HG03439 (cell line): Measurements from ENCODE around the gene CAMK2B.
"Not testable (repeated sequence)": the region's sequence is repeated elsewhere in the genome, so short reads cannot be mapped to it uniquely, and the experiment has no call there.

Experiments
- ATAC-seq: cut with Tn5 transposase; IDR thresholded peaks from one replicate; pipeline ENCODE4 v1.9.1; 2021; ENCODE audit warnings: mild to moderate bottlenecking, moderate library complexity; ENCODE audit not compliant: unreplicated experiment

CAMK2B gene

DNA sequence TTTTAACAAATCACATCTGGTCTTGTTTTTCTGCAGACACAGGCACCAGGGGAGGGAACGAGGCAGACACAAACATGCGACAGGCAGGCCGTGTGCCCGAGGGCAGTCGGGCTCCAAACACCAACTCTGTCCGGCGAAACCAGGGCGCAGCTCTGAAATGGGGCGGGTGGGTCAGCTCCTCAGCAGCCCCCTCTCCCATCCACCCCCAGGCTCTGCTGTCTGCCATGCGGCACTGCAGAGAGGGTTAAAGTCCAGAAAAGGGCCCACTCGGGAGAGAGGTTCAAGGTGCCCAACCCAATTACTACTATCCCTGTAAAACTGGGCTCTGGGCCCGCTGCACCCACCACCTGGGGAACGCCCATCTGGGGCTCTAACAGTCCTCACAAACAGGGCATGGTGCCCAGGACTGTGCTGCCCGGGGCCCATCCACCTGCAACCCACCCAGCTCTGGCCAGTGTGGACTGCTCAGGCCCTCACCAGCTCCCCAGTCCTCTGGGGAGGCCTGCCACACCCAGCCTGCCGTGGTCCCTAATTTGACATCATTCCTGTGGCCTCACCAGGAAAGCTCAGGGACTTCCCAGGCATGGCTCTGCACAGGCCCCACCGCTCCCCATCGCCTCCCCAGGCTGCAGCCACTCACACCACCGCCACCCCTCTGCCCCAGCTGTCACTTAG is 105.9 kb downstream of the CAMK2B start:
- ATAC-seq, result no peak

DNA sequence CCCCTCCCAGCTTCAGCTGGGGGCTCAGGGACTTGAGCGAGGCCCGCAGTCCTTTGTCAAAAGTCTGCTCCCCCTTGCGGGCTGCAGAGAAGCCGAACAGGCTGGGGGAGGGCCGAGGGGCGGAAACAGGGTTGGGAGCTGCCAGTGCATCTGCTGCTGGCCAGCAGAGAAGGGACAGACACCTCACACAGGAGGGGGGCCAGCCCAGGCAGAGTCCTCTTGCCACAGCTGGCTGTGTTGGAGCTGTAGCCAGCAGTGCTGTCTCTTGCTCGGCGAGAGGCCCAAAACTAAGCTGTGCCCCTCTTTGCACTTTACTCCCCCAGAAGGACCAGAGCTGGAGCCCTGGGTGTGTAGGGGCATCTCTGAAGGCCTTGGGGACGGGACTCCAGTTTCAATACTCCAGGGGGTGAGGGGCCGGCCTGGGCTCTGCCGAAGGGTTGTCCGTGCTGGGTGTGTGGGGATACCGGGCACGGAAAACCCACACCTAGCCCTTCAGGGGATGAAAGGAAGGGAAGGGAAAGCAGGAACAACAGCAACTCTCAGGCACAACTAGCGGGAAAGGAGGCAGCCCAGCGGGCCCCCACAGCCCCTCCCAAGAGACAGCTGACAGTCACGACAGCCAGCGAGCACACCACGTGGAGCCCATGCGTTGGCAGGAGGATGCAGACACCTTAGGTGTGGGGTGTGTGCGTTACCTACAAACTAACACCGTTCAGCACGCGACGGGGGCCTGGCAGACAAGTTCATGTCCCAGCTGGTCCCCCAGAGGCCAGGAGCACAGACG is 106.8 kb downstream of the CAMK2B start:
- ATAC-seq, result no peak

DNA sequence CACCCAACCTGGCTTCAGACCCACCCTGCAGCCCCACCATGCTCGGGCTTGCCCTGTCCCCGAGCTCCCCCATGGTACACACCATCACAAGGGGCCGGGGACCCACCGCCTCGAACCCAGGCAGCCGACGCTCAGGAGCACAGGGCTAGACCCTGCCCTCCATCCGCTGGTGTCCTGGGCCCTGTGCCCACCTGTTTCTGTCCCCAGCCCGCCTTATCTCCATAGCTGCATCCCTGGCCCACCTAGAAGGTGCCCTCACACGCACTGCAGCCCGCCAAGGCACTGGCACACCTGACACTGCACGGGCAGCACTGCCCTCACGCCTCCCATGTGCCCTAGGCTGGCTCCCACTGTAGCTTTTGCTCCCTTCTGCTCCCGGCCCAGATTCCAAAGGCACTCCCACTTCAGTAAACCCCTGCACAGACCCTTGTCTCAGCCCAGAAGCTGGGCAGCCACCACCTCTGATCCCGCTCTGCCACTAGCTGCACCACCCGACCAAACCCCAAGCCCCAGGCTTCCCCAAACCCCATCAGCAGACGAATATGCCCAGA is 107.5 kb downstream of the CAMK2B start:
- ATAC-seq, result no peak

DNA sequence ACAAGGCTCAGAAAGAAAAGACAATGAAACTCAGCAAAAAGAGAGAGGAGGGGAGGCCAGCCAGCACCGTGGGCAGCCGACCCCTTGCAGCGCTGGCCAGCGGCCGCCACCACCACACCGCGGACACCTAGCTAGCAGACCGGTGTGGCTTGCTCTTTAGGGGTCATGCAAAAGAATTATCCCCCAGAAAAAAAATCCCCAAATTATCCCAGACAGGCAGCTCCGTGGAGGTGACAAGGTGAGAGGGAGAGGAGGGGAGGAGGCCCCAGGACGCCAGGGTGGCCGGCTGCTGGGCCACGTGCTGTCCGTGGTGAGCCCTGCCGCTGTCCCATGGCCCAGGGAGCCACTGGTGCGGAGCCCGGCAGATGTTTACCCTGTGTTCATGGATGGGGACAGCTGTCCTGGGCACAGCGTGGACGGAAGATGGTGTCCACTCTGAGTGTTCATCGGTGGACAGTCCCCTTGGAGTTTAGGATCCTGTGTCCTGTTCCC is 108.1 kb downstream of the CAMK2B start:
- no peak for ATAC-seq

DNA sequence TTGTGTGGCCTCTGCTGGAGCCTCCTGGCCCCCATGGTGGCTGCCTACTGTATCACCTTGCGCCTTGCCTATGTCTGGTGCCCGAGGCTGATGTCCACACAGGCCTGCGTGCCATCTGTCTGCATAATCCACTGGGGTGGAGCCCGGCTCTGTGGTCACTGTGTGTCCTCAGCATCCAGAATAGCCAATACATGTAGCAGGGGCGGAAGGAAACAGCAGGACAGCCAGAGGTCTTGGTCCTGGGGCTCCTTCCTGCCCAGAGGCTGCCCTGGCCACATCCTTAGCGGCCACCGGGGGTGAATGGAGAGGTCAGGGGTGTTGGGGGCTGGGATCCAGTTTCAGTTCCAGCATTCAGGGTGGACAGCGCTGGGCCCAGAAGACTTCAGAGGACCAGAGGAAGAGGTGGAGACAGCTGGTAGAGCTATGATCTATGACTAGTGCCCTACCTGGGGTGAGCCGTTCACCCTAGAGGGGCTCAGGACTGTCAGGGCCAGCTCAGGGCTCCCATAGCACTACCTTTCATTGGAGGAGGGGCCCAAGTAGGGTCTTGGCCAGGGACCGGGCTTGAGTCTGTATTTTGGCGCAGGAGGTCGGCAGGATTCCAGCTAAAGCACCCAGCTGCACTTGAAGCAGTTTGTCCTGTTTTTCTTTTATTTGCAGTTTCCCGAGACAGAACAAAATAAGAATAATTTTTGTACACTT is 108.7 kb downstream of the CAMK2B start:
- ATAC-seq, result no peak

DNA sequence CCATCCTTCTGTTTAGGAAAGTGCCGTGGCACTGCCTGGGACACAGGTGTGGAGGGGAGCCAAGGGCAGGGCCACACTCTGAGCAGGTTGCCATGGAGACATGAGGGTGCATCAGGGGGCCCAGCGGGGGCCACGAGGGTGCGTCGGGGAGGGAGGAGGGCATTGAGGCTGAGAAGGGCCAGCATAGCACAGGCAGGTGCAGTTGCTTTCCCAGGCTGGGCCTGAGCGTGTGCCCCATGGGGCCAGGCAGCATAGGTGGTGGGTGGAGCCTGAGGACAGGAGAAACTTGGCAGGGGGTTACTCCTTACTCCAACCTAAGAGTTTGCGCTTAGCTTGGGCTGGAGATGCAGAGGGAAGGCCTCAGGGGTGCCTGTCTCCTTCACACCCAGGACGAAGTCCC is 109.4 kb downstream of the CAMK2B start:
- ATAC-seq, result no peak

DNA sequence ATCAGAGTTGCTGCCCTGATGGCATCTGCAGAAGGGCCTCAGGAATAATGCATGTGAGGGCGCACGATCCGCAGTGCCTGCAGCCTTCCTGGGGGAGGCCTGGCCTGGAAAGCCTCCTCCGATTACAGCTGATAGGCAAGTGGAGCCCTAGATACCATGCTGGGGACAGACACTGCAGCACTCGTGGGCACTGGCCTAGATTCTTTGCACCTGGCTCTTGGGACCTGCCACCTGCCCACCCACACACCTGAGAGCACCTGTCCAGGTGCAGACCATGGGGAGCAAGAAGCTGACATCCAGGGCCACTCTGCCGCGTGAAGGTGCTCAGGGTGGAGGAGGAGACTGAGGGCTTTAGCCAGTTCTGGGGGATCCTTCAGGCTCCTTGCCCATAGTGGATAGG is 109.9 kb downstream of the CAMK2B start:
- ATAC-seq, result no peak

DNA sequence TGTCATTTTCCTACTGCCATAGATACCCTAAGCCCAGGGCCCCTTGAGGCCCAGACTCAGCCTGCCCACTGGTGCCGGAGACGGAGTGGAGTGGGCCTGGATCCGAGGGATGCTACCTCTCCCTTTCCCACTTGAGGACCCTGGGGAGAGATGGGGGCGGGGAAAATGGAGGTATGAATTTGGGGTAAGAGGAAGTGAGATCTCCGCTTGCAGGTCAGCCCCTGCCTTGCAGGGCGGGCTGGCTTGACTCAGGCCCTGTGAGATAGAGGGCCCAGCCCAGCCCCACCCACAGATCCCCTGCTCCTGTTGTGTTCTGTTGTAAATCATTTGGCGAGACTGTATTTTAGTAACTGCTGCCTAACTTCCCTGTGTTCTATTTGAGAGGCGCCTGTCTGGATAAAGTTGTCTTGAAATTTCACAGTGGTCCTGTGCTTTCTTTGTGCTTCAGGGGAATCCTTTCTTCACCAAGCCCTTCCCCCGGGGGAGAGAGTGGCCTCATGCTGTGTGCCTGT is 111.5 kb downstream of the CAMK2B start:
- ATAC-seq, result no peak

DNA sequence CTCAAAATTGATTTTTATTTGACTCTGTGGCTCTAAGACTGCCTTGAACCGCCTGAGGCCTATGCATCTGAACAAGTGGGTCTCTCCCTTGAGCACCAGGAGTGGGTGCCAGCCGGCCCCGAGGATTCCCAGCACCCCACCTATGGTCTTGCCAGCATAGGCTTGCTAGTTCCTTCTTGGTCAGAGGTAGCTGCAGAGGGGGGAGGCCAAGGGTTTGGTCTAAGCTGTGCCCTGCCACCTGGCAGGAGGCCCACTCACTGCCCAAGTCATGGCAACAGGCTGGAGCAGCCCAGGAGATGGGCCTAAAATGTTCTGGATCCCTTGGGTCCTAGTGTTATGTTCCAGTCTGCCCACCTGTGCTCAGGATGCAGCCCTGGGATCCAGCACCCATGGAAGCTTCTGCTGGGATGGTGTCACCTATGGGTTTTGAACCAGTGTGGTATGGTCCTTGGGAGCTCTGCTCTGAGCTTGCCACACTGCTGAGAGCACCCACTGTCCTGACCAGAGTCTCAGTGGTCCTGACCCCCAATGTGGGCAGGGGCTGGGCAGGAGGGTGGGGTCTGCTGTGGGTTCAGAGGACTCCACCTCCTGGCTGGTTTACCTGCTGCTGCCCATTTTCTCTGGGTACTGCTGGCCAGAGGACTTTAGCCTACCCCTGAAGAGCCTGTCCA is 112.1 kb downstream of the CAMK2B start:
- no peak for ATAC-seq

DNA sequence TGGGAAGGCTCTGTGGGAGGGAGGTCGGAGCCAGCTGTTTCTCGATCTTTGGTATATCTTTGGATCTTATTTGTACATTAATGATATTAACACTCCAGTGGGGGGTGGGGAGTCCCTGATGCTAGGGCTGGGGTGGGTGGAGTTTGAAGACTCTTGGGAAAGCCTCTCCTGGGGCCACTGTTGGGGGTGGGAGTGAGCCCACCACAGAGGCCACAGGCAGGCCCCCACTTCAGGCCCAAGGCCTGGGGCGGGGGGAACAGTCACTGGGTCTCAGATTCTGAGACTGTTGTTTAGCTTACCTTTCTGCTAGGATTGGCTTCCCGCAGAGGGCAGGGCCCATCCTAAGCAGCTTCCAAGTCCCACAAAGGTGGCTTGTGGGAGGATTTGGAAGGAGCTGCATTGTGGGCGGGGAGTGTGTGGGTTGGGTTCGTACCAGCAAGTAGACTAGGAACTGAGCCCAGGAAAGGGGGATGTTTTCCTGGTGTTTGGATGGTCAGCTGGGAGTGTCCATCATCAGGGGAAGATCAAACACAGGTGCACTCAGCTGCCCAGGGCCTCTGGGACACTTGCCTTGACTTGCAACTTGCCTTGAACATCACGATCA is 112.7 kb downstream of the CAMK2B start:
- ATAC-seq, result no peak

DNA sequence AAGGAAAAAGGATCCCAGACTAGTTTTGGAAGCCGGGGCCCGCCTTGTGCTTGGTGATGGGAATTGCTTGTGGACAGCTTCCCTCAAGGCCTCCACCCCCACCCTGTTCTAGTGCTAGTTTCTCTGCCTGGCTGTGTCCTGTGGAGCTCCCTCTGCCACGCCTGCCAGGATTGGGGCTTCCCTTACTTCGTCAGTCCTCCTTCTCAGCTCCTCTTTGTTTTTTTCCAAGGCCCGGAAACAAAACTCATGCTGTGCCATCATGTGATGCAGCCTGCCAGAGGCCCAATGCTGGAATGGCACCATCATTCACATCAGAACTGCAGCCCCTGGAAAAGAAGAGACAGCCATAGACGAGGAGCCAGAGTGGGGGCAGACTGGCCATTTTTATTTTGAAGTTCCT is 113.4 kb downstream of the CAMK2B start:
- ATAC-seq, result no peak

DNA sequence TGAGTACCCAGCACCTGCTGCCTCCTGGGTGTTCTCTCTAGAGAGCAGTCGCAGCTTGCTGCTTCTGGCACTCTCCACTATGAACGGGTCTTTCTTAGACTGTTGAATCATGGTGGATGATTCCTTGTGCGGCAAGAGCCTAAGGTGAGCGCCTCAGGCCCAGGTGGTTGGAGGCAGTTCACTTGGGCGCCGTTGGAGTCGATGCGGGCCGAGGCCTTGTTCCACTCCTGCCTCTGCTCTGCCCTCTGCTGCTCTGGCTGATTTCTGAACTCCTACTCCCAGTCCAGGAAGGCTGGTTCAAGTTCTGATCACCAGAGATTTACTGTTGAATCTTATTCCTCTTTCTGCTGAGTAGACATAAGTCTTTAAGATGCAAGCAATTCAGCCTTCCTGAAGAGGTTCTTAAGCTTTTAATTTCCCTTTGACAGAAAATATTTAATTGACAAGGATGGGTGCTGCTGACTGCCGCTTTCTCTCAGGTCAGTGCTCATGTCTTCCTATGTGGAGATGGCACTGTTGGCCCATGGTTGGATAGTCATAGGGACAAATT is 114.2 kb downstream of the CAMK2B start:
- no peak for ATAC-seq

DNA sequence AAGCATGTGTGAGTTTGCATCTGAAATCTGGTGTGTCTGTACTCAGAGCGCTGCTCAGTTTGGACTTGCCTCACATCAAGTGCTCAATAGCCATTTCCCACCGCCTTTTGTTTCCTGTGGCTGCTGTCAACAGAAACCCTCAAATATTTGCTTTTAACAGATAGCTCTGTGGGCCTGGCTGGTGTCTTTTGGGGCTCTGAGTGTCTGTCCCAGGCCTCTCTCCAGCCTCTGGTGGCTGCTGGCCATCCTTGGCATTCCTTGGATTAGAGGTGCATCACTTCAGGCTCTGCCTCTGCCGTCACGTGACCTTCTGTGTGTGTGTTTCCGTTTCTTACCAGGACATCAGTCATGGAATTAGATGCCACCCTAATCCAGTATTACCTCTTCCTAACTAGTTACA is 115.3 kb downstream of the CAMK2B start:
- no peak for ATAC-seq

DNA sequence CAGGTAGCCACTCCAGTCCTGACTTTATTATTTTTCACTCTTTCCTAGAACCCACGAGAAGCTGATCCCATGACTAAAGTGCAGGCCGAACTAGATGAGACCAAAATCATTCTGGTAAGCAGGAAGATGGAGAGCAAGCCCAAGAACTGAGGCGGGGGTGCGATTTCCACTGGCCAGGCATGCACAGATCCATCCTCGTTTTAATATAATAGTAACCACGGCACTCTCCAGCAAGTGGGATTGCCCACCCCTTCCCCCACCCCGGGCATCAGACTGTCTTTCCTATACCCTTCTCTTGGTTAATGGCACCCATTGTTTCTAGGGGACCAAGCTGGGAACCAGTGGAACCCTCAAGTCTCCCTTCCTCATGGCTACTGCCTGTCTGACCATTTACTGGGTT is 117.3 kb downstream of the CAMK2B start:
- ATAC-seq, result no peak

DNA sequence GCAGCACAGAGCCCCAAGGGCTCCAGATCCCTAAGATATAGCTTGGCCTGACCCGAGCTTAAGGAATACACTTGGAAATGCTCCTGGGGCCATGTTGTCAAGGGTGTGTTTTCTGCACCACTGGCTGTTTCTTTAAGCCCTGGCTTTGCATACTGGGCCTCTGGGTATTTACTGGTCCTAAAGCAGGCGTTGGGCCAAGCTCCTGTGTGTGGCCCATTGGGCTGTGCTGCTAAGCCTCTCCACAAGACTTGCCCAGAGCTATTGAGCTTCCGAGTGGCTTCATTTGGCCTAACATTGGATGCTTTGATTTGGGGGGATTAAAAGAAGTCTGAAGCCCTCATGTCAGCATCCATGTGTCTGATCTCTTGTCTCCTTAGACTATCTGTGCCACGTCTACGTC is 119.4 kb downstream of the CAMK2B start:
- ATAC-seq, result no peak

DNA sequence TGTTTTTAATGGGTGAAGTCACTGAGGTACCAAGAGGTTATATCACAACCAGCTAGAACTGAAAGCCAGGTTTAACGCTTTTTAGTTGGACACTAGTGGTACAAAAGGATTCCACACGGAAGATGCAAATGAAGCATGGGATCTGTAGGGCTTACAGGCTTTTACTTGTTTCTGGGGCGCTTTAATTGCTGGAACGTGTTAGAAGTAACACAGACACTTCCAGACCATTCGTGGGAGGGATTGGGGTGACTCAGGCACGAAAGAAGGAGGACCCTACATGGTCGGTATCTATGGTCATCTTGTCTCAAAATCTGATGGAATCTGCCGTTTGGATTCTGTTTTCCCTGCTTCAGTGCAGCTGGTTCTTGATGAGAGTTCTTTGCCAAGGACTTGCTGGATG is 123.6 kb downstream of the CAMK2B start:
- no peak for ATAC-seq

DNA sequence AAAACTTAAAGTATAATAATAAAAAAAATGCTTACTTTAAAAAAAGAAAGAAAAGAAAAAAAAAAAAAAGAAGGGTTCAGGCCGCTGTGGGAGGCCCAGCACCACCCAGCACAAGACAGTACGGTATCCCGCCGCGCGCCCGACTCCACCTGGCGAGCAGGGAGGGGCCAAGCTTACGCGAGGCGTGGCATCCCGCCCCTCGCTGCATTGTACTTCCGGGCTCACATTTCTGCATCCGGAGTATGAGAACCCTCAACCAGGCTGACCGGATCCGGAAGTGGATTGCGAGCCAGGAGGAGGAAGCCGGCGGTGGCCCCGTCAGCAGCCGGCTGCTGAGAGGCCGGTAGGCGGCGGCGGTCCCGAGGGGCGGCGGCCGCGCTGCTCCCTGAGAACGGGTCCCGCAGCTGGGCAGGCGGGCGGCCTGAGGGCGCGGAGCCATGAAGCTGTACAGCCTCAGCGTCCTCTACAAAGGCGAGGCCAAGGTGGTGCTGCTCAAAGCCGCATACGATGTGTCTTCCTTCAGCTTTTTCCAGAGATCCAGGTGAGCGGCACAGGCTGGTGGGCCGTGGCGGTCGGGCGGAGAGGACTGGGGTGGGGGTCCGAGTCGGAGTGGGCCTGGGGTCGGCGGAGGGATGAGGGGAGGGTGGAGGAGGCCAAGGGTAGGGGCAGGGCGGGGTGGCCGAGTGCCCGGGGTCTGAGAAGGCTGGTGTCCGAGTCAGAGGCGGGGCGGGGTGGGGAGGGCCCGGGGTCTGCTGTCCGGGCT is 124.5 kb downstream of the CAMK2B start, which contains the start of gene YKT6:
TSS of gene YKT6 (plus strand) at position 280 of the 763 bp plus-strand sequence. CDS start at position 438, 158 bp downstream.
- peak; percentile 99 for ATAC-seq

DNA sequence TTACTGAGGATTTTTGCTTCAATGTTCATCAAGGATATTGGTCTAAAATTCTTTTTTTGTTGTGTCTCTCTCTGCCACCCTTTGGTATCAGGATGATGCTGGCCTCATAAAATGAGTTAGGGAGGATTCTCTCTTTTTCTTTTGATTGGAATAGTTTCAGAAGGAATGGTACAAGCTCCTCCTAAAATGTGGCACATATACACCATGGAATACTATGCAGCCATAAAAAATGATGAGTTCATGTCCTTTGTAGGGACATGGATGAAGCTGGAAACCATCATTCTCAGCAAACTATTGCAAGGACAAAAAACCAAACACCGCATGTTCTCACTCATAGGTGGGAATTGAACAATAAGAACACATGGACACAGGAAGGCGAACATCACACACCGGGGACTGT is 125.2 kb downstream of the CAMK2B start:
- ATAC-seq, result not testable (repeated sequence)

DNA sequence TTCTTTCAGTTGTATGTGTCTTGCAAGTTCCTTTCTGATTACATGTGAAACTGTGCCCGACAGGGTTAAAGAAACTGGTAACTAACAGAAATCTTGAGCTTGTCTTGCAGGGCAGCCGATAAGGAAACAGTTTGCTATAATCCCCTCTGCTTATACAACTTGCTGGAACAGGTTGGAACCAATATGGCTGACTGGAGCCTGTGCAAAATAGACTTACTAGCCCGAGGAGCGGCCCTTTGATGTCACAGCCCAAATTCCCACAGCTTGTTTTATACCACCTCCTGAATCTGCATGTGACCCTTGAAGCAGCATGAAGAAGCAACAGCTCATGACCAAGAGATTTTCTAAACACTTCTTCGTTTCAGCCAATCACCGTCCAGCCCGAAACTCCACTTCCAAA is 127.9 kb downstream of the CAMK2B start:
- ATAC-seq, result no peak
